Measurements from ENCODE around the gene LIMS2. TPM values are rescaled to one million over a fixed set of nuclear protein-coding genes. Genes with fewer than 3 reads are reported as not detected.

The LIMS2 gene
- total and polyA plus RNA-seq, 2 of the 8 experiments (the other 6 are each of a cell fraction or from before 2014, with no cell fraction given): 3.3 to 4.8 TPM

DNA sequence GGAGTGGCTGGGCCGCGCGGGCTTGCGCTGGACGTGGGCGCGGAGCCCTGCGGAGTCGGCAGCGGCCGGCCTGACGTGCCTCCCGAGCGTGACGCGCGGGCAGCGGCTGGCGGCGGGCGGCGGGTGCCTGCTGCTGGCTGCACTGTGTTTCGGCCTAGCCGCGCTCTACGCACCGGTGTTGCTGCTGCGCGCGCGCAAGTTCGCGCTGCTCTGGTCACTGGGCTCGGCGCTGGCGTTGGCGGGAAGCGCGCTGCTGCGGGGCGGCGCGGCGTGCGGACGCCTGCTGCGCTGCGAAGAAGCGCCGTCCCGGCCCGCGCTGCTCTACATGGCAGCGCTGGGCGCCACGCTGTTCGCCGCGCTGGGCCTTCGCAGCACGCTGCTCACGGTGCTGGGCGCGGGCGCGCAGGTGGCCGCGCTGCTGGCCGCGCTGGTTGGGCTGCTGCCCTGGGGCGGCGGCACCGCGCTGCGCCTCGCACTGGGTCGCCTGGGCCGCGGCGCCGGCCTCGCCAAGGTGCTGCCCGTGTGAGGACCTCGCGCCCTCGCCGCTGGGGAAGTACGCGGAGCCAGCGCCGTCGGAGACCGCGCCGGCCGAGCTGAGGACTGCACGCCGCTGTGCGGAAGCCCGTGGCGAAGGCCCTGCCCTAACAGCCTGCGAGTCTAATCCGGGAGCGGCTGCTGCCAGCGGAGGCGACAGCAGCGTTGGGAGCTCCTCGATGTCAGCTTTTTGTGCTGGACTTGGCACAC, 26.5 kb upstream of the LIMS2 start (continued):
- TF ChIP-seq HDAC2 (IDR thresholded peaks at IDR 0.05; ENCODE audit: borderline replicate concordance in 1 of 2, low read depth in 2 of 2, low read length in 2 of 2) (peak in 1 of 2 experiments; percentile 78; a peak in 1 of 4 replicates), CBX8 (IDR thresholded peaks at IDR 0.05; ENCODE audit: borderline replicate concordance, low read depth, low read length) (no peak), KDM1A (IDR thresholded peaks at IDR 0.05; ENCODE audit: borderline replicate concordance, low read length) (no peak), KDM4A (IDR thresholded peaks at IDR 0.05; ENCODE audit: low read depth, low read length, severe bottlenecking) (peak; percentile 5), EP300 (IDR thresholded peaks at IDR 0.05; ENCODE audit: borderline replicate concordance in 1 of 2, low read depth in 2 of 2, low read length in 2 of 2) (no peak), SRF (IDR thresholded peaks at IDR 0.05; ENCODE audit: low read depth, low read length) (no peak), BRCA1 (IDR thresholded peaks at IDR 0.05; ENCODE audit: low read depth, low read length) (no peak), RAD21 (IDR thresholded peaks at IDR 0.05 in 1 of 2, conservative IDR thresholded peaks at IDR 0.05 in 1 of 2; ENCODE audit: low read depth in 2 of 2, low read length in 2 of 2) (peak; percentile 28 to 35; a peak in 2 of 4 replicates), GABPA (IDR thresholded peaks at IDR 0.05; ENCODE audit: borderline replicate concordance, insufficient read depth, low read length) (peak; percentile 73; the same call in 1 of the 2 replicates), TAF7 (optimal IDR thresholded peaks at IDR 0.05; ENCODE audit: borderline replicate concordance, low read depth, low read length) (peak; percentile 90), NRF1 (IDR thresholded peaks at IDR 0.05; ENCODE audit: low read depth, low read length) (0 out of 2 replicates have a peak, but pooled peaks have one; percentile 20), RNF2 (IDR thresholded peaks at IDR 0.05; ENCODE audit: borderline replicate concordance, low read depth, low read length, missing control alignments, poor library complexity, severe bottlenecking) (no peak), JUND (IDR thresholded peaks at IDR 0.05; ENCODE audit: low read length) (no peak), RFX5 (IDR thresholded peaks at IDR 0.05; ENCODE audit: borderline replicate concordance, low read depth, low read length) (no peak), MAFK (IDR thresholded peaks at IDR 0.05; ENCODE audit: low read depth, low read length) (no peak), FOSL1 (IDR thresholded peaks at IDR 0.05; ENCODE audit: insufficient read depth, low read depth, low read length) (no peak), ASH2L (IDR thresholded peaks at IDR 0.05; ENCODE audit: low read length) (peak; percentile 50)
- TF ChIP-seq, protein P1, sequence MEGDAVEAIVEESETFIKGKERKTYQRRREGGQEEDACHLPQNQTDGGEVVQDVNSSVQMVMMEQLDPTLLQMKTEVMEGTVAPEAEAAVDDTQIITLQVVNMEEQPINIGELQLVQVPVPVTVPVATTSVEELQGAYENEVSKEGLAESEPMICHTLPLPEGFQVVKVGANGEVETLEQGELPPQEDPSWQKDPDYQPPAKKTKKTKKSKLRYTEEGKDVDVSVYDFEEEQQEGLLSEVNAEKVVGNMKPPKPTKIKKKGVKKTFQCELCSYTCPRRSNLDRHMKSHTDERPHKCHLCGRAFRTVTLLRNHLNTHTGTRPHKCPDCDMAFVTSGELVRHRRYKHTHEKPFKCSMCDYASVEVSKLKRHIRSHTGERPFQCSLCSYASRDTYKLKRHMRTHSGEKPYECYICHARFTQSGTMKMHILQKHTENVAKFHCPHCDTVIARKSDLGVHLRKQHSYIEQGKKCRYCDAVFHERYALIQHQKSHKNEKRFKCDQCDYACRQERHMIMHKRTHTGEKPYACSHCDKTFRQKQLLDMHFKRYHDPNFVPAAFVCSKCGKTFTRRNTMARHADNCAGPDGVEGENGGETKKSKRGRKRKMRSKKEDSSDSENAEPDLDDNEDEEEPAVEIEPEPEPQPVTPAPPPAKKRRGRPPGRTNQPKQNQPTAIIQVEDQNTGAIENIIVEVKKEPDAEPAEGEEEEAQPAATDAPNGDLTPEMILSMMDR (IDR thresholded peaks at IDR 0.05; ENCODE audit: control extremely low read depth in 1 of 3, insufficient read depth in 1 of 3, low read depth in 1 of 3, low read length in 3 of 3): peak; percentile 14 to 31 (median 24); a peak in 3 of 4 replicates
- TF ChIP-seq, protein P2, sequence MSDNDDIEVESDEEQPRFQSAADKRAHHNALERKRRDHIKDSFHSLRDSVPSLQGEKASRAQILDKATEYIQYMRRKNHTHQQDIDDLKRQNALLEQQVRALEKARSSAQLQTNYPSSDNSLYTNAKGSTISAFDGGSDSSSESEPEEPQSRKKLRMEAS (IDR thresholded peaks at IDR 0.05): peak; percentile 77; the same call in 1 of the 2 replicates
